Activated CD4-positive, alpha-beta T cell treated with anti-CD3 and anti-CD28 coated beads, Interleukin-2, amount 10 ng/mL, durations not matched to agents 24 days and 14 days (primary cell): ENCODE results near the gene ZNF407. TPM values are rescaled to one million over a fixed set of nuclear protein-coding genes. Genes with fewer than 3 reads are reported as not detected.

Experiments
- DNase-seq: peaks from one replicate; pipeline ENCODE4 v3.0.0; 2022
- H3K27ac Mint-ChIP-seq: one replicate; pipeline ENCODE4 v1.8.0; 2022; ENCODE audit warnings: mild to moderate bottlenecking, mixed read lengths
- H3K27me3 Mint-ChIP-seq: one replicate; pipeline ENCODE4 v1.8.0; 2022; ENCODE audit warnings: mixed read lengths
- H3K36me3 Mint-ChIP-seq: one replicate; pipeline ENCODE4 v1.8.0; 2022; ENCODE audit warnings: low read depth, mild to moderate bottlenecking, mixed read lengths
- H3K4me1 Mint-ChIP-seq: one replicate; pipeline ENCODE4 v1.8.0; 2021; ENCODE audit warnings: mixed read lengths
- H3K4me3 Mint-ChIP-seq: one replicate; pipeline ENCODE4 v1.8.0; 2022; ENCODE audit warnings: mild to moderate bottlenecking, moderate library complexity, mixed read lengths
- H3K9me3 Mint-ChIP-seq: one replicate; pipeline ENCODE4 v1.8.0; 2021; ENCODE audit warnings: mixed read lengths
- intact Hi-C: fragments of 100-400 bp; cut with micrococcal nuclease; formaldehyde crosslinking; loops from one replicate; pipeline ENCODE4 v1.15.1; 2023
- total RNA-seq: library from RNA; stranded (reverse); gene quantifications from 2 replicates; pipeline ENCODE4 v1.2.3, GENCODE V29; 2022

Gene ZNF407
- total RNA-seq, 1 donor from 2014 or later = 18.1 TPM

DNA sequence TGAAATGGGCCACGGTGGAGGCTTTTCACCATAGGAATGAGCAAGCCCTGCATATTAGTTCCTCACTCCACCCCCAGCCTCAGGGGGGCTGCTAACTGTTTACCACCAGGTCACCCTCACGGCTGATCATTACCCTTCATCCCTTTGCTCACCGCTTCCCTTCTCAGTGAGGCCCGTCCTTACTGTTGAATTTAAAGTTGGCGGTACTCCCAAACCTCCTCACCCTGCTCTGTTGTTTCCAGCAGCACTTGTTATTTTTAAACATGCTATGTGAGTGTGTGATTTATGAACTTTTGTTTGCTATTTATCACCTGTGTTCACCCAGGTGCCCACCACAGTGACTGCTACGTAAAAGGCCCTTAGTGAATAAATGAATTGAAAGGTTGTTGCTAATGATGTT is 243.6 kb downstream of the ZNF407 start:
- Mint-ChIP-seq H3K4me3 (no peak overlapping the region), H3K36me3 (peaks cover 9% of the 10 kb centered on the region), H3K9me3 (peaks cover 5% of the 10 kb centered on the region), H3K27ac (no peak overlapping the region), H3K4me1 (peaks cover 30% of the 10 kb centered on the region), H3K27me3 (no peaks in the 10 kb centered on the region)
- DNase-seq = no peak
- intact Hi-C loops = no loop called here

DNA sequence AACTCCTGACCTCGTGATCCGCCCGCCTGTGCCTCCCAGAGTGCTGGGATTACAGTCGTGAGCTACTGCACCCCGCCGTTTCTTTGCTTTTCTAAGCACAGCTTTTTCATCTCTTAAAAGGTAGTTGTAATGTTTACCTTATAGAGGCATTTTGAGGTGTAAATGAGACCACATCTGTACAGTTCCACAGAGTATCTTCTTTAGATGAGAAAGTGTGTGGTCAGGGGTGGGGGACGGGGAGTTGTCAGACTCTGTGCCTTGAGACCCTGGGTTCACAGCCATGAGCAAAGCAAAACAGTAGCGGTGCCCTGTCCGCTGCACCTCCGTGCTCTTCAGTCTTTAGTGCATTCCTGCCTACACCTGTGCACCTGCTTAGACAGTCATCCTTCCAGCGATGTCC is 251.6 kb downstream of the ZNF407 start:
- no peak for DNase-seq
- no peak overlapping the region for H3K4me3 Mint-ChIP-seq
- no peaks in the 10 kb centered on the region for H3K36me3 Mint-ChIP-seq
- no peaks in the 10 kb centered on the region for H3K27me3 Mint-ChIP-seq
- intact Hi-C loops = no loop called here
- H3K9me3 Mint-ChIP-seq = no peaks in the 10 kb centered on the region
- no peaks in the 10 kb centered on the region for H3K4me1 Mint-ChIP-seq
- no peak overlapping the region for H3K27ac Mint-ChIP-seq

DNA sequence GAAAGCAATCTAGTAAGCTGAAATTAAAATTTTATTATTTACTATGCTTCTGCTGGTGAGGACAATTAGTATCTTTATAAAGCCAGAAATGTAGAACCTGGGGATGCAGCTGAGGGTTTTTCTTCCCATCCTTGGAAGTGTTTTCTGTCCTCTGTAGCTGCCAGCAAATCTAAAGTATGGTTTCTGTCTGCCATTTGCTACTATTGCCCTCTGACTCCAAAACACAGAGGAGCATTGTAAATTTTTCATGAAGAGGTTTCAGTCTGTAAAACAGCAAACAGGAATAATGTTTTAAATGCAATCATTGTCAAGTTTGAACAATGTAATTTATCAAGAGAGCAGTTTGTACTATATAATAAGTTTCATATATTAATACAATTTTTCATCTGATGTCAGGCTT is 258.8 kb downstream of the ZNF407 start:
- Mint-ChIP-seq H3K4me3 (no peak overlapping the region), H3K36me3 (no peaks in the 10 kb centered on the region), H3K4me1 (no peaks in the 10 kb centered on the region), H3K27ac (no peak overlapping the region), H3K27me3 (no peaks in the 10 kb centered on the region), H3K9me3 (no peaks in the 10 kb centered on the region)
- DNase-seq = no peak
- intact Hi-C loops = no loop called here

DNA sequence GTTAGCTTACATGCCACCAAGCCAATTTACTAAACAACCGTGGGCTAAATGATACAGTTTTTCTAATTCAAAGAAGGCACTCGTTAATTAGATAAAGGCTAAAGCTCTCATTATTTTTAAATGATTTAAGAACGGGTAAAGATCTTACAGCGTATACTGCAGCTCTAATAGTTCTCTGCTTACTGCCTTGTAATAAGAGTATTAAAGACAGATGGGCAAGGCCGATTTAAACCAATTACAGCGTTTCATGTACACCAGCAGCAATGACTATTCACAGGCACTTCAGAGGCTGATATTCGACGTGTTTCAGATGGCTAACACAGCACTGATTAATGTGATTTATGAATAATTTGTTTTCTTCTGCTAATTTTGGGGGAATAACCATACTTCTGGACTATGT is 259.3 kb downstream of the ZNF407 start:
- Mint-ChIP-seq H3K4me1 (no peaks in the 10 kb centered on the region), H3K4me3 (no peak overlapping the region), H3K36me3 (no peaks in the 10 kb centered on the region), H3K27ac (no peak overlapping the region), H3K27me3 (no peaks in the 10 kb centered on the region), H3K9me3 (no peaks in the 10 kb centered on the region)
- intact Hi-C loops = no loop called here
- no peak for DNase-seq

DNA sequence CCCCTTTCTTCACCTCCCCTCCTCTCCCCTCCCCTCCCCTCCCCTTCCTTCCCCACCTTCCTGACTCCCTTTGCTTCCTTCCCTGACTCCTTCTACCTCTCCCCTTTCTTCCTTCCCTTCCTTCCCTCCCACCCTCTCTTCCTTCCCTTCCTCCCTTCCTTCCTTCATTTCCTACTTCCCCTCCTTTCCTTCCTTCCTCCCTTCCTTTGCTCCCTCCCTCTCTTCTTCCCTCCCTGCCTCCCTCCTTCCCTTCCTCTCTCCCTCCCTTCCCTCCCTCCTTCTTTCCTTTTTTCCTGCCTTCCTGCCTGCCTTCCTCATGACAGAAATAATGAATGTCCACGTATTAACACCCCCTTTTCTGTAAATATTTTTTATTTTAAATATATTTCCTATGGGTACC is 260.2 kb downstream of the ZNF407 start:
- Mint-ChIP-seq H3K27ac (no peak overlapping the region), H3K36me3 (no peaks in the 10 kb centered on the region), H3K4me1 (no peaks in the 10 kb centered on the region), H3K27me3 (no peaks in the 10 kb centered on the region), H3K9me3 (no peaks in the 10 kb centered on the region), H3K4me3 (no peak overlapping the region)
- DNase-seq = no peak
- intact Hi-C loops = no loop called here

DNA sequence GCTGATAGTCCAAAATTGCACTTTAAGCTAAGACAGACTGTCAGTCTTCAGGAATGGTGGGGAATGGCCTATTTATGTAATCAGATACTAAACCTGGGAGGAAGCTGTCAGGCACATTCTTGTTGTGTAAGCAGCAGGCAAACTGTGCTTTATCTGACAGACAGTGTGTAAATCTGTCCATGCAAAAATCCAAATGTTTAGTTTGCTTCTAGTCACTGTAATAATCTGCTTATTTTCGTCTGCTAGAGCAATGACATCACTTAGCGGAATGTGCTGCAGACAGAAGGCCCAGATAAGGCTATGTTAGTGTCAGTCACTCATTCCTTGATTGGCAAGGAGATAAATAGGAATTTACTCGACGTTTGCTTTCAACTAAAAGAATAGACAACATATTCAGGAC is 263.5 kb downstream of the ZNF407 start:
- intact Hi-C loops = no loop called here
- no peaks in the 10 kb centered on the region for H3K36me3 Mint-ChIP-seq
- H3K4me1 Mint-ChIP-seq = peaks cover 3% of the 10 kb centered on the region
- no peak overlapping the region for H3K4me3 Mint-ChIP-seq
- no peak overlapping the region for H3K27ac Mint-ChIP-seq
- no peaks in the 10 kb centered on the region for H3K27me3 Mint-ChIP-seq
- no peak for DNase-seq
- H3K9me3 Mint-ChIP-seq = no peaks in the 10 kb centered on the region

DNA sequence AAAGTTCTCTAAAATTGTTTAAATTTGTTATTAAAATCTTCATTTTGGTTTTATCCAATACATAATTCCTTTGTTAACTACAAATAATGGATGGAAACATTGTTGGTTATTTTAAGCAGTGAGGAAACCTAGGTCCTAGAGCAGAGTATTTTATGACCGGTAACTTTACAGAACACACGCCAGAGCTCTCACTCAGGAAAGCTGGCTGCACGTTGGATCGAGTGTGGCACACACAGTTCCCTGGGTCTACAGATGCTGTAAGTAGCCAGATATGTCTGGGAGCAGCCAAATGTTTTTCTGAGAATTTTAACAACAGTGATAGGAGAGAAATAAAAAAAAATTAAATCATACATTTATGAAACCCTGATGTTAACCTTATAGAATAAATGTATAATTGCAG is 264.4 kb downstream of the ZNF407 start:
- H3K4me1 Mint-ChIP-seq = peaks cover 3% of the 10 kb centered on the region
- H3K27me3 Mint-ChIP-seq = no peaks in the 10 kb centered on the region
- no peak overlapping the region for H3K27ac Mint-ChIP-seq
- intact Hi-C loops = no loop called here
- no peak for DNase-seq
- no peak overlapping the region for H3K4me3 Mint-ChIP-seq
- H3K9me3 Mint-ChIP-seq = no peaks in the 10 kb centered on the region
- H3K36me3 Mint-ChIP-seq = no peaks in the 10 kb centered on the region

DNA sequence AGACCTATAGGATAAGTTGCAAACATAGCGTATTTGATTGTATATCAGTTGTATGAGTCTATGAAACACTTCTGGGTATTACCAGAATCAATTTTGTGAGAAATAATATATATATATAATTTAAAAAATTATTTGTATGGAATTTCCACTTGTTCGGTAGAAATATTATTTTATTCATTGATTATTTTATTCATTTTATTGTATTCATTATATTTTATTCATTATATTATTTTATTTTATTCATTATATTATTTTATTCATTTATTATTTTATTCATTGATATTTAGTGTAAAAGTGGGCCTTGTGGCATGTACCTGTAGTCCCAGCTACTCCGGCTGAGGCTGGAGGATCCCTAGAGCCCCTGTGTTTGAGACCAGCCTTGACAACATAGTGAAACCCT is 268.9 kb downstream of the ZNF407 start:
- Mint-ChIP-seq H3K4me1 (peaks cover 4% of the 10 kb centered on the region), H3K4me3 (no peak overlapping the region), H3K9me3 (no peaks in the 10 kb centered on the region), H3K36me3 (no peaks in the 10 kb centered on the region), H3K27me3 (no peaks in the 10 kb centered on the region), H3K27ac (no peak overlapping the region)
- no peak for DNase-seq
- intact Hi-C loops = no loop called here

DNA sequence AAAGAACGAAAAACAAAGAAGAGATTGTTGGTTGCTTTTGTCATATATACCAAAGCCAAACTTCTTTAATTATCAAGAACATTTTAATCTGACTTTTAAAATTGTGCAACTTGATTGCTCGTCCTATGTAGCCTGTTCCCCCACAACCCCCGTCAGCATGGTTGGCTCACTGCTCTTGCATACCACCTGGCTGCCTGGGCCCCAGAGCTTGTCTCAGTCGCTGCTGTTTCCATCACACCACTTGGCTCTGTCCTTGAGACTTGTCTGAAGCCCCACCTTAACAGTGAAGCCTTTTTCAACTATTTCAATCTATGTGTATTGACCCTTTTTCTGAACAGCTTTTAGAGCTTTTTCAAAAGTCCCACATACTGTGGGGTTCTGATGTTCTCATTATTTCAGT is 270.8 kb downstream of the ZNF407 start:
- Mint-ChIP-seq H3K27ac (no peak overlapping the region), H3K4me1 (peaks cover 4% of the 10 kb centered on the region), H3K9me3 (no peaks in the 10 kb centered on the region), H3K27me3 (no peaks in the 10 kb centered on the region), H3K36me3 (no peaks in the 10 kb centered on the region), H3K4me3 (no peak overlapping the region)
- intact Hi-C loops = no loop called here
- no peak for DNase-seq

DNA sequence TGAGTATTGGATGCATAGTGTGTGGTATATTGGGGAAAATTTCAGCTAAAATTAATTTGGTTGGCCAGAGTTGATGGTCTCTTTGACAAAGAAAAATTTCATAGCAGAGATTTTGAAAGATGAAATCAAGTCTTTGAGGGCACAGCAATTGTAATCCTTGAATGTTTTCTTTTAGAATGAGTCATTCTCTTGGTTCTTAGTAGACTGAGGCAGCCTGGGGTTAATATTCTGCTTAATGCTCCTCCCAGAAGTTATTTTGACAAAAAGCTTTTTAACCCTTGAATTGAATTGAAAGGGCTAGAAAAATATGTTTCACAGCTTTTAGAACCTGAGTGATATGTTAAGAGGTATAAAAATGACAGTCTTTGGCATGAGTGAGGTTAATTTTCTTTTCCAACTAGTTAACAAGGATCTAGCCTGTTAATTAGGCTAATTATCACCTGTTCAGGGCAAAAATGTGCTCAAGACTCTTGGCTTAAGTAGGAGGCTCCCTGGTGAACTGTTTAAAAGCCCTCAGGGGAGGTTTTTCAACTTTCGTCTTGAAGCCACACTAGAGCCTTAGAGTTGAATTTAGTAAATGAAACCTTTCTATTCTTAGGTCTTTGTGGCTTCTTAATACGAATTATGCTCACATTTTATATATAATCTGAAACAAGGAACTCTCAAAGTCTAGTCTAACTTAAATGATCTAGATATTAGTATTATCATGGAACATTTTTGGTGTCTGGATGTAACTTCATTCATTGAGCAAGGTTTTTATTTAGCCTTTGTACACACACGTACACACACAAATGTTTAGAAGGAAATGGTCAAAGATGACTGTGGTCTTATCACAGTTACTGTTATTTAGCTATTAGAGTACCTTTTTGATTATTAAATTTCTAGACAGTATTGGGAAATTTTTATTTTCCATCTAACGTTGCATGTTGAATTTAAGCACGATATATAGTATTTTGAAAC is 272.5 kb downstream of the ZNF407 start:
- intact Hi-C loops = no loop called here
- no peak overlapping the region for H3K27ac Mint-ChIP-seq
- H3K36me3 Mint-ChIP-seq = no peaks in the 10 kb centered on the region
- DNase-seq = no peak
- no peaks in the 10 kb centered on the region for H3K27me3 Mint-ChIP-seq
- H3K4me3 Mint-ChIP-seq = no peak overlapping the region
- peaks cover 2% of the 10 kb centered on the region for H3K4me1 Mint-ChIP-seq
- H3K9me3 Mint-ChIP-seq = no peaks in the 10 kb centered on the region

DNA sequence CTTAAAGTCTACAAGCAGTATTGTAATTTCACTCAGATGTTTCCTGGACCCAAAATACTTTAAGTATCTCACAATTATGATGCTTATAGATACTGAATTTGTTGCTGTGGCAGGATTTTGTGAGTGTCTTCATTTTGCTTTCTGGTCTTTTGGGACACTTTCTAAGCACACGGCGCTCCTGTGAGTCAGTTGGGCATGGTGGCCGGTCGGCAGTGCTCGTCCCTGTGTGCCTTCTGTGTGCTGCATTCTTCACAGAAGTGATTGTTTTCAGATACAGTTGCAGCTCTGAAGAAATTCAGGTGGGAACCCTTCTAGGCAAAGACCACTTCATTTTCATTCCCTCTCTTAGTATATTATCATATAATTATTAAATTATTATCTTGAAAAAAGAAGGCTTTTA is 273.3 kb downstream of the ZNF407 start:
- Mint-ChIP-seq H3K4me1 (peaks cover 2% of the 10 kb centered on the region), H3K27ac (no peak overlapping the region), H3K27me3 (no peaks in the 10 kb centered on the region), H3K9me3 (no peaks in the 10 kb centered on the region), H3K4me3 (no peak overlapping the region), H3K36me3 (no peaks in the 10 kb centered on the region)
- intact Hi-C loops = no loop called here
- DNase-seq = no peak

DNA sequence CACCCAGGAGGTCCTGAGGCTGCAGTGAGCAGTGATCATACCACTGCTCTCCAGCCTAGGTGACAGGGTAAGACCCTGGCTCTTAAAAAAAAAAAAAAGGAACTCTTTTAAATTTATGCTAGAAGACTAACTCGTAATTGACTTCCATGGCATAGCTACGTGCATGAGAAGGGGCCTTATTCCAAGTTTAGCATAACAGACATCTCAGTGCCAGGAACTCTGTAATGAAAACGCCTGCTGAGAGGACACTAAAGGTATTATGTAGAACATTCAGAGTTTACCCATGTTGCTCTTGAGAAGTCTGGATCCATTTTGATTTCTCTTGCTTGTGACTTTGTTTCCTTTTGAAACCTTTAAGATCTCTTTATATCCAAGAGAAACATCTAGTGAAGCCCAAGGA is 276.0 kb downstream of the ZNF407 start:
- Mint-ChIP-seq H3K27ac (no peak overlapping the region), H3K36me3 (no peaks in the 10 kb centered on the region), H3K9me3 (no peaks in the 10 kb centered on the region), H3K4me1 (peaks cover 2% of the 10 kb centered on the region), H3K27me3 (no peaks in the 10 kb centered on the region), H3K4me3 (no peak overlapping the region)
- DNase-seq = no peak
- intact Hi-C loops = no loop called here

DNA sequence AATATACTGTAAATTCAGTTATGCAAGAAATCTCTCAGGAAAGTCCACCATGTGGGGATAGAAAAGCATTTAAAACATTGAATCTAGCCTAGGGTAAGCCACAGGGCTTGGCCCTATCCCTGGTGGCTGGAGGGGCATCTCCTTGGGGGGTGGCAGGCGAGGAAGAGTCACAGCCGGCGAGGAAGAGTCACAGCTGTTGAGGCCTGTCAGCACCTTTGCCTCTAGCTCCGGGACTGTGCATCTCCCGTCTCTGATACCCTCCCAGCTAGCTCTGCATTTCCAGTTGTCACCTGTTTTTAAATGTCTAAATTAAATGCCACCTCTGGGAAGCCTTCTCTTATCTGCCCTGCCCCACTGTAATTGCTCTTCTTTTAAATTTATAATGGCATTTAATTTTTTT is 276.7 kb downstream of the ZNF407 start:
- no peak overlapping the region for H3K4me3 Mint-ChIP-seq
- no peaks in the 10 kb centered on the region for H3K27me3 Mint-ChIP-seq
- H3K9me3 Mint-ChIP-seq = no peaks in the 10 kb centered on the region
- peaks cover 2% of the 10 kb centered on the region for H3K4me1 Mint-ChIP-seq
- H3K27ac Mint-ChIP-seq = no peak overlapping the region
- H3K36me3 Mint-ChIP-seq = peaks cover 2% of the 10 kb centered on the region
- DNase-seq = no peak
- intact Hi-C loops = no loop called here

DNA sequence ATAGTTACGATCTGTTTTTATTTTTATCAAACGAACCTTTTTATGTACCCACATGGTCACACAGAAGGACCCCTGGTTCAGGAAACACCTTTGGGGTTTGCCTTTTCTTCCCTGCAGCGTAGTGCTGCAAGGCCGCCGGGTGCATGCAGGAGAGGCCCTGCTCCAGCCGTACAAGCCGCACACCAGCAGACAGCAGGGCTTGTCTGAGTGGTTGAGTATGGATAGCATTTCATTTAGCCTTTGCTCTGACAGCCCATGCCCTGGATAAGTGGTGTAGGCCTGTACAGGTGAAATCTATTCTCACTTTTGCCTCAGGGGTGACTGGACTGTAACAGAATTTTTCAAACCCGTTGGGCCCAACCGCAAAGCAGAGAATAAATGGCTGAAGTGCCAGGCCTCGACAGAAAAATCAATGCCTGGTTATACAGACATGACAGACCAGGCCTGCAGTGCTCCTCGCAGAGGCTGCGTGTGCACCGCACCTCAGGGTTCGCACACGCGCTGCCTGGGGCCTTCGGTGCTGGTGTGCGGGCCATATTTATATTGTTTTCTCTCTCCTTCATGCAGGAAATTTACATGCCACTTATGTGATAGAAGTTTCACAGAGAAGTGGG is 279.1 kb downstream of the ZNF407 start:
- H3K27me3 Mint-ChIP-seq = no peaks in the 10 kb centered on the region
- intact Hi-C loops = no loop called here
- no peak for DNase-seq
- H3K9me3 Mint-ChIP-seq = no peaks in the 10 kb centered on the region
- H3K36me3 Mint-ChIP-seq = peaks cover 11% of the 10 kb centered on the region
- no peak overlapping the region for H3K27ac Mint-ChIP-seq
- H3K4me3 Mint-ChIP-seq = no peak overlapping the region
- H3K4me1 Mint-ChIP-seq = no peaks in the 10 kb centered on the region
